AG04449 (cell line): ENCODE measurements around the gene SLC25A44.
"Not testable (repeated sequence)": the region's sequence is repeated elsewhere in the genome, so short reads cannot be mapped to it uniquely, and the experiment has no call there.

ENCODE experiments used
- CTCF ChIA-PET: fragments of 350-600 bp; formaldehyde crosslinking; extraction: SDS; loops from one replicate; lab custom pipeline; 2021; ENCODE audit warnings: antibody characterized with exemption; lab: Yijun Ruan, JAX
- POLR2A ChIA-PET: fragments of 400-600, 350-600 bp; formaldehyde crosslinking; extraction: SDS; loops from one replicate; lab custom pipeline; 2020; ENCODE audit warnings: antibody characterized with exemption, inconsistent platforms; lab: Yijun Ruan, JAX
- DNase-seq: peaks from one replicate; pipeline ENCODE4 v3.0.0-alpha.2; 2010; ENCODE audit warnings: low read depth, low spot score
- H3K4me3 ChIP-seq: 2 replicates; pipeline ENCODE4 v1.5.1; 2011; ENCODE audit warnings: low read depth, mild to moderate bottlenecking, control low read depth, low read length
- TF ChIP-seq, protein P1 (sequence below): IDR thresholded peaks from one replicate; pipeline ENCODE4 v1.5.1; 2011; ENCODE audit warnings: mild to moderate bottlenecking, moderate library complexity, low read length, control low read depth, inconsistent platforms; ENCODE audit not compliant: insufficient read depth; ENCODE audit errors: missing control alignments

SLC25A44 gene

DNA sequence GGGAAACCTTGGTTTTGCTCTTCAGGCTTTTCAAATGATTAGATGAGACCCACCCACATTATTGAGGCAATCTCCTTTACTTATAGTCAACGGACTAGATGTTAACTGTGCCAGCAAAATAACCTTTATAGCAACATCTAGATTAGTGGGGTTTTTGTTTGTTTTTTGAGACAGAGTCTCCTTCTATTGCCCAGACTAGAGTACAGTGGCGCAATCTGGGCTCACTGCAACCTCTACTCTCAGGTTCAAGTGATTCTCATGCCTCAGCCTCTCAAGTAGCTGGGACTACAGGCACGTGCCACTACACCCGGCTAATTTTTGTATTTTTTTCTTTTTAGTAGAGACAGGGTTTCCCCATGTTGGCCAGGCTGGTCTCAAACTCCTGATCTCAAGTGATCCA lies 3.6 kb upstream of the SLC25A44 start:
- DNase-seq, POLR2A ChIA-PET, H3K4me3 ChIP-seq: not testable (repeated sequence)
- CTCF ChIA-PET, result interaction anchor here (1.2 kb wide), 1 partner anchor 24 kb away, joined by 3 read pairs; no protein-coding TSS in a partner anchor

DNA sequence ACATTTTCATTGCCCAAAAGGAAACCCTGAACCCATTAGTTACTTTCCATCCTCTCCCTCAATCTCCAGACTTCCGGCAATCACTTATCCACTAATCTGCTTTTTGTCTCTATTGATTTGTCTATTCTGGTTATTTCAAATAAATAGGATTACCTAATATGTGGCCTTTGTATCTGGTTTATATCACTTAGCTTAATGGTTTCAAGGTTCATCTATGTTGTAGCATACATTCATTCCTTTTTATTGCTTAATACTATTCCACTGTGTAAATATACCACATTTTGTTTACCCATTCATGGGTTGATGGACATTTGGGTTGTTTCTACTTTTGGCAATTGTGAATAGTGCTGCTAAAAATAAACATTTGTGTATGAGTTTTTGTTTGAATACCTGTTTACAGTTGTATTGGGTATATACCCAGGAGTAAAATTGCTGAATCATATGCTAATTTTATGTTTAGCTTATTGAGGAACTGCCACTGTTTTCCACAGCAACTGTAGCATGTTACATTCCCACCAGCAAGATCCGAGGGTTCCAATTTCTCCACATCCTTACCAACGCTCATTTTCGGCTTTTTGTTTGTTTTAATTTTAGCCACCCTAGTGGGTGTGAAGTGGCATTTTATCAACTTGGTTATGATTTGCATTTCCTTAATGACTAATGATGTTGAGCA lies 2.5 kb upstream of the SLC25A44 start:
- CTCF ChIA-PET, result no interaction called here
- TF ChIP-seq, protein P1, sequence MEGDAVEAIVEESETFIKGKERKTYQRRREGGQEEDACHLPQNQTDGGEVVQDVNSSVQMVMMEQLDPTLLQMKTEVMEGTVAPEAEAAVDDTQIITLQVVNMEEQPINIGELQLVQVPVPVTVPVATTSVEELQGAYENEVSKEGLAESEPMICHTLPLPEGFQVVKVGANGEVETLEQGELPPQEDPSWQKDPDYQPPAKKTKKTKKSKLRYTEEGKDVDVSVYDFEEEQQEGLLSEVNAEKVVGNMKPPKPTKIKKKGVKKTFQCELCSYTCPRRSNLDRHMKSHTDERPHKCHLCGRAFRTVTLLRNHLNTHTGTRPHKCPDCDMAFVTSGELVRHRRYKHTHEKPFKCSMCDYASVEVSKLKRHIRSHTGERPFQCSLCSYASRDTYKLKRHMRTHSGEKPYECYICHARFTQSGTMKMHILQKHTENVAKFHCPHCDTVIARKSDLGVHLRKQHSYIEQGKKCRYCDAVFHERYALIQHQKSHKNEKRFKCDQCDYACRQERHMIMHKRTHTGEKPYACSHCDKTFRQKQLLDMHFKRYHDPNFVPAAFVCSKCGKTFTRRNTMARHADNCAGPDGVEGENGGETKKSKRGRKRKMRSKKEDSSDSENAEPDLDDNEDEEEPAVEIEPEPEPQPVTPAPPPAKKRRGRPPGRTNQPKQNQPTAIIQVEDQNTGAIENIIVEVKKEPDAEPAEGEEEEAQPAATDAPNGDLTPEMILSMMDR, result no peak
- POLR2A ChIA-PET, result no interaction called here
- DNase-seq, result no peak
- no peak overlapping the region for H3K4me3 ChIP-seq

DNA sequence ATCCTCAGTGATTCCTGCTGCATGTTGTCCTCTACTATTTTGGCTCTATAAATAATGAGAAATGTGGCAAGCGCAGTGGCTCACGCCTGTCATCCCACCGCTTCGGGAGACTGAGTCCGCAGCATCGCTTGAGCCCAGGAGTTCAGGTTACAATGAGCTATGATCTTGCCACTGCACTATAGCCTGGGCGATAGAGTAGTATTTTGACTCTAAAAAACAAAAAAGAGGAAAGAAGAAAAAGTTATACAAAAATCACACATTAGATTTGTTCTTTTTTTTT lies 756 bp upstream of the SLC25A44 start:
- CTCF ChIA-PET, result interaction anchor here (0.8 to 2.4 kb wide), 9 partner anchors 16 to 103 kb away, joined by 3 to 16 read pairs (median 7); partner anchors contain the start of gene PMF1
- H3K4me3 ChIP-seq, result peak overlapping the region; percentile 68

DNA sequence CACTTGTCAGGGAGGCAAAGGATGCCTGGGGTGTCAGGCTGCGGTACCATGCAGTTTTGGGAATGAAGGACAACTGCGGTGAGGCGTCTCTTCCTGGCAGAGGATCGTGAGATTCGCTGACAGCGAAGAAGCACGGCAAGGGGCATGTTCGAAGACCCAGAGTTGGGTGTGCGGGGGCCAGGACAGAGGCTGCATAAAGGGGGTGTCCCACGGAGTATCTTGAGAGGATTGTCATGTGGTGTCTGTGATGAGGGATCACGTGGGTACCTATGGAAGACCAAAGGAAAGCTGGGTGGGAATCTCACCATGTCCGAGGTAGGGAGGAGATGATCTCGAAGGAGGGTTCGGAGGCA lies 372 bp downstream of the SLC25A44 start:
- TF ChIP-seq, protein P1, result no peak
- ChIA-PET POLR2A (interaction anchor here (0.8 to 1.7 kb wide), 5 partner anchors 15 to 49 kb away, joined by 3 to 19 read pairs (median 3); partner anchors contain the start of gene PMF1), CTCF (interaction anchor here (0.6 to 2.4 kb wide), 11 partner anchors 9 to 129 kb away, joined by 3 to 16 read pairs (median 4); partner anchors contain the start of gene PMF1)
- H3K4me3 ChIP-seq, result peak overlapping the region; percentile 98
- DNase-seq, result no peak

More for the DNA sequence above, 756 bp upstream of the SLC25A44 start:
- POLR2A ChIA-PET, result interaction anchor here (1.3 to 1.7 kb wide), 2 partner anchors 16 to 20 kb away, joined by 3 to 19 read pairs; partner anchors contain the start of gene PMF1
- no peak for DNase-seq
- TF ChIP-seq, protein P1, result no peak

DNA sequence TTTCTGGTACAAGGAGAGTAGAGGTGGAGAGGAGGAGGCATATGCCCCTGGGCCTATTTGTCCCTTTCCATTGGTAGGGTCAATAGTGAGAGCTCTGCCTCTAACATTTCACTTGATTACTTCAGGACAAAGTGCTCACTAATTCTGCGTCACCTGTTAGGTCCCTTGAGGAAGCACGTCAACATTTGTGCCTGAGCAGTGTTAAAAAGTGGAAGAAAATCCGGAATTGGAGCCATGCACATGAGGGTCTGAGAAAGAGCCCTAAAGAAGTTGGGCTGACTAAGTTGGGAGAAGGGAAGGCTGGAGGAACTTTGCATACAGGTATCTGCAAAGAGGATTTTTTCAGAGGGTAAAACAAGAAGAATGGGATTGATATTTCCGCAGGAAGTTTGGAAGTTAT lies 1.9 kb downstream of the SLC25A44 start:
- DNase-seq, result no peak
- H3K4me3 ChIP-seq, result no peak overlapping the region
- TF ChIP-seq, protein P1, result no peak
- POLR2A ChIA-PET, result no interaction called here
- CTCF ChIA-PET, result interaction anchor here (1.0 to 1.4 kb wide), 3 partner anchors 9 to 85 kb away, joined by 3 to 4 read pairs (median 3); no protein-coding TSS in a partner anchor

DNA sequence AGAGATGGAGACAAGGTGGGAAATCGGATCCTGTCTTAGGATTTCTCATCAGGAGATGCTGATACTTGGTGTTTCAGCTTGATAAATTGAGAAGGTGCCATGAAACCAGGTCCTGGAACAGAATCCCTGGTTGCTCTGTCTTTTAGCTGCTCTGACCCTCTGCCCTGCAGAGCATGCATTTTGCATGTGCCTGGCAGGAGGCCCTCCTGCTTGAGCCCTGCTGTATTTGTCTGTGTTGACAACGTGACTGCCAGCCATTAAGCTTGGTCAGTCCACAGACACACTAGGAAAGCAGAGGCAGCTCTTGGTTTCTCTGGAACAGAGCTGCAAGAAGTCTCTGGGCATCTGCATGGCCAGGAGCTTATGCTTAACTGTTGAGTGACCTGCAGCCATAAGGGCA lies 2.5 kb downstream of the SLC25A44 start:
- TF ChIP-seq, protein P1, result no peak
- CTCF ChIA-PET, result interaction anchor here (1.0 to 1.8 kb wide), 4 partner anchors 9 to 84 kb away, joined by 3 to 9 read pairs (median 4); no protein-coding TSS in a partner anchor
- DNase-seq, result no peak
- POLR2A ChIA-PET, result interaction anchor here (2.9 kb wide), 1 partner anchor 16 kb away, joined by 8 read pairs; the partner anchor contains the start of gene PMF1
- H3K4me3 ChIP-seq, result no peak overlapping the region
